Measurements from ENCODE around the gene PLCG2.

DNA sequence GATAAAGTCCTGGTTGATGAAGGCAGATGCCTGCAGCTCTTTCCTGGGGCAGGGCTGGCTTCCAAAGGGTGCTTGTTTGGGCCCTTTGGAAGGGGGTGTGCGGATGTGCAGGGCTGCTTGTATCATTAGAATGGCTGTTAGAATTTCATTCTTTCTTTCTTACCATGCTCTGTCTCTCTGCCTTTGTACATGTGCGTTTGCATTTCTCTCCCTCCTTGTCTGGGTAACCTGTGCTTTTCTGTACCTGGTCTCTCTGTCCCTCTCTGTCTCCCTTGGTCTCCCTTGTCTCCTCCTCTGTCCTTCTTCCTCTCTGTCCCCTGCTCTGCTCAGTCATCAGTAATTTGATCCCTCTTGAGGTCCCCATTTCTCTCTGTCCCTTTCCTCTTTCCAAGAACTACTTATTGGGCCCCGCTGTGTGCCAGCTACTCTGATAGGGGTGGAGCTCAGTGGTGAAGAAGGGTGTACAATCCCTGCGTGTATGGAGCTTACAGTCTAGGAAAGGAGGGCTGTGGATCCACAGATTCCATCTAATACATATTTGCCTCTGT lies 69.3 kb downstream of the PLCG2 start:
- TF ChIP-seq POLR2A (IDR thresholded peaks at IDR 0.05; ENCODE audit: low read length) (no peak), GATA1 (IDR thresholded peaks at IDR 0.05; ENCODE audit: low read depth, low read length) (no peak)
